K562 (cell line): ENCODE data around the gene CD300E. TPM values are rescaled to one million over a fixed set of nuclear protein-coding genes. Genes with fewer than 3 reads are reported as not detected.

ENCODE experiments used
- ATAC-seq: fragments of 200-7000 bp; cut with Tn5 transposase; 3 replicates; pipeline ENCODE4 v1.9.1; 2020; ENCODE audit warnings: moderate library complexity
- BruUV-seq: library from RNA; stranded (reverse); fragments of 400-500 nt; replicated peaks from 2 replicates; lab custom pipeline; 2021; lab: Mats Ljungman, UMichigan
- CTCF ChIA-PET: fragments of 300-600 bp; formaldehyde crosslinking; extraction: SDS; loops from one replicate; lab custom pipeline; 2021; ENCODE audit warnings: low intra/inter-chr PET ratio; lab: Yijun Ruan, JAX
- POLR2A ChIA-PET: fragments of 300-600, 350-650 bp; sonication (Branson Sonifier 250); formaldehyde crosslinking; extraction: SDS; loops from one replicate; lab custom pipeline; 2021; ENCODE audit warnings: antibody characterized with exemption, inconsistent platforms; lab: Yijun Ruan, JAX
- DNase-seq, 4 experiments: peaks; one replicate each; pipeline versions ENCODE4 v3.0.0 to v3.0.0-alpha.2; 2011 to 2018; ENCODE audit warnings: low spot score in 3 of 4, mixed read lengths in 3 of 4; ENCODE audit errors: extremely low read depth in 1 of 4
- FAIRE-seq: peaks from 2 replicates; lab custom pipeline; 2011; peaks lifted over from hg19 to GRCh38; lab: Jason Lieb, UNC
- H2AFZ ChIP-seq: 2 replicates; pipeline ENCODE4 v1.6.0; 2011; ENCODE audit warnings: low read depth, low read length, control low read depth, inconsistent platforms
- H3K27ac ChIP-seq: fragments of 200-600 bp; 3 replicates; pipeline ENCODE4 v1.8.0; 2011; ENCODE audit warnings: low read depth, mild to moderate bottlenecking, control low read depth, inconsistent platforms, low read length, moderate library complexity, mixed read lengths; ENCODE audit errors: extremely low read depth
- H3K27me3 ChIP-seq, 2 experiments: fragments of 300-600 bp in 1 of 2; 2 replicates in 1 of 2; 3 replicates in 1 of 2; pipeline versions ENCODE4 v1.6.0 to v1.8.0; 2011; ENCODE audit warnings: inconsistent platforms in 2 of 2, low read length in 2 of 2, mild to moderate bottlenecking in 1 of 2, mixed read lengths in 1 of 2, moderate library complexity in 1 of 2; ENCODE audit not compliant: control insufficient read depth in 2 of 2, insufficient read depth in 2 of 2
- H3K36me3 ChIP-seq: fragments of 300-600 bp; 3 replicates; pipeline ENCODE4 v1.8.0; 2011; ENCODE audit warnings: mild to moderate bottlenecking, low read length, inconsistent platforms; ENCODE audit not compliant: control insufficient read depth, insufficient read depth
- H3K4me1 ChIP-seq, 2 experiments: fragments of 200-600 bp in 1 of 2; replicated peaks in 1 of 2; 2 replicates in 1 of 2; 3 replicates in 1 of 2; pipeline versions ENCODE4 v1.5.1 to v1.8.0; 2011; ENCODE audit warnings: inconsistent platforms in 2 of 2, low read length in 2 of 2, mild to moderate bottlenecking in 1 of 2, mixed read lengths in 1 of 2, moderate library complexity in 1 of 2; ENCODE audit not compliant: control insufficient read depth in 2 of 2, insufficient read depth in 2 of 2
- H3K4me2 ChIP-seq: 2 replicates; pipeline ENCODE4 v1.6.1; 2011; ENCODE audit warnings: low read length, control low read depth, inconsistent platforms, mixed read lengths; ENCODE audit not compliant: insufficient read depth
- H3K4me3 ChIP-seq: fragments of 200-600 bp; sonication (generic), shearing (Covaris generic); 2 replicates; pipeline ENCODE4 v1.5.1; 2016; ENCODE audit warnings: control low read depth, inconsistent platforms
- H3K79me2 ChIP-seq: fragments of 200-600 bp; 3 replicates; pipeline ENCODE4 v1.8.0; 2011; ENCODE audit warnings: low read length, inconsistent platforms; ENCODE audit not compliant: control insufficient read depth, insufficient read depth
- H3K9ac ChIP-seq, 2 experiments: 2 replicates each; pipeline versions ENCODE4 v1.6.0 to v1.6.1; 2011; ENCODE audit warnings: low read depth in 2 of 2, low read length in 2 of 2, control low read depth in 1 of 2, inconsistent platforms in 1 of 2, mild to moderate bottlenecking in 1 of 2, mixed read lengths in 1 of 2; ENCODE audit not compliant: insufficient read depth in 1 of 2
- H3K9me1 ChIP-seq: one replicate; pipeline ENCODE4 v1.6.0; 2011; ENCODE audit warnings: inconsistent platforms, mild to moderate bottlenecking, low read length, moderate library complexity; ENCODE audit not compliant: control insufficient read depth, insufficient read depth
- H3K9me3 ChIP-seq: replicated peaks from 2 replicates; pipeline ENCODE4 v1.5.1; 2011; ENCODE audit warnings: low read depth, low read length, inconsistent platforms; ENCODE audit not compliant: control insufficient read depth, insufficient read depth
- H4K20me1 ChIP-seq: replicated peaks from 2 replicates; pipeline ENCODE4 v1.6.1; 2011; ENCODE audit warnings: low read length, inconsistent platforms, mixed read lengths; ENCODE audit not compliant: control insufficient read depth, insufficient read depth
- CHD4 ChIP-seq: fragments of 200-600 bp; sonication (generic); IDR thresholded peaks from 3 replicates; pipeline ENCODE4 v1.6.1; 2012; ENCODE audit warnings: low read depth, mild to moderate bottlenecking, mixed read lengths, low read length, inconsistent platforms; ENCODE audit not compliant: insufficient read depth, insufficient replicate concordance, poor library complexity, severe bottlenecking
- EGR1 ChIP-seq: fragments of 450-650 bp; conservative IDR thresholded peaks from 2 replicates; pipeline ENCODE4 v1.6.1; 2017; ENCODE audit warnings: mild to moderate bottlenecking
- HSF4 ChIP-seq: fragments of 250-450 bp; sonication (Bioruptor Pico); IDR thresholded peaks from 2 replicates; pipeline ENCODE4 v2.1.2; 2022; ENCODE audit warnings: mild to moderate bottlenecking, moderate library complexity, borderline replicate concordance
- NFE2L1 ChIP-seq: fragments of 450-650 bp; IDR thresholded peaks from 2 replicates; pipeline ENCODE4 v1.6.1; 2016; ENCODE audit warnings: missing genetic modification characterization, low read depth, mild to moderate bottlenecking, missing compliant biosample characterization, moderate library complexity, borderline replicate concordance
- NONO ChIP-seq, 2 experiments: fragments of 200-400 bp in 1 of 2; fragments of 450-650 bp in 1 of 2; formaldehyde crosslinking in 1 of 2; IDR thresholded peaks; 2 replicates each; pipeline ENCODE4 v1.6.1; 2017; ENCODE audit warnings: low read depth in 2 of 2, mild to moderate bottlenecking in 2 of 2, moderate library complexity in 2 of 2, low read length in 1 of 2
- NR3C1 ChIP-seq: sonication (generic); formaldehyde crosslinking; IDR thresholded peaks from 2 replicates; pipeline ENCODE4 v1.8.1; 2022; ENCODE audit warnings: missing genetic modification reagents
- POLR2AphosphoS5 ChIP-seq: IDR thresholded peaks from 2 replicates; pipeline ENCODE4 v1.6.1; 2011; ENCODE audit warnings: mild to moderate bottlenecking, low read depth, low read length, moderate library complexity; ENCODE audit not compliant: control insufficient read depth, insufficient read depth
- PPARD ChIP-seq: fragments of 250-450 bp; sonication (Bioruptor Pico); IDR thresholded peaks from 2 replicates; pipeline ENCODE4 v1.8.0; 2022; ENCODE audit warnings: inconsistent platforms, mild to moderate bottlenecking, moderate library complexity
- RBM25 ChIP-seq: fragments of 200-400 bp; formaldehyde crosslinking; IDR thresholded peaks from 2 replicates; pipeline ENCODE4 v1.6.1; 2018; ENCODE audit warnings: low read length, low read depth, moderate library complexity; ENCODE audit not compliant: severe bottlenecking
- ZNF184 ChIP-seq: sonication (generic); formaldehyde crosslinking; IDR thresholded peaks from 2 replicates; pipeline ENCODE4 v1.5.0; 2020; ENCODE audit warnings: missing genetic modification reagents
- ZNF830 ChIP-seq: fragments of 250-450 bp; sonication (Bioruptor Pico); IDR thresholded peaks from 2 replicates; pipeline ENCODE4 v1.5.0; 2021; ENCODE audit warnings: mild to moderate bottlenecking
- WGBS: fragments of 100-300 bp; shearing (Covaris generic); methylation state at CpG from one replicate; pipeline ENCODE4 v1.1.6; 2016; ENCODE audit warnings: low coverage, mixed read lengths; ENCODE audit not compliant: insufficient coverage; ENCODE audit errors: missing lambda C conversion rate; 5-methylcytosine and 5-hydroxymethylcytosine counted together
- in situ Hi-C: fragments of 300-500 bp; cut with MboI; formaldehyde crosslinking; loops from 4 replicates; pipeline ENCODE4 v1.15.0; 2018; ENCODE audit warnings: inconsistent platforms, mixed read lengths
- intact Hi-C: fragments of 100-400 bp; cut with micrococcal nuclease; formaldehyde crosslinking; loops from 2 replicates; pipeline ENCODE4 v1.14.2; 2022
- polyA plus RNA-seq, 8 experiments: library from polyadenylated mRNA; depleted of rRNA in 4 of 8; stranded (reverse) in 5 of 8; unstranded in 3 of 8; fragments of >200 nt; fragmentation: Nextera tagmentation in 2 of 8; fragmentation: Illumina TruSeq in 1 of 8; extraction: Ambion mirVana in 2 of 8; extraction: Trizol in 1 of 8; gene quantifications; 2 replicates each; pipeline versions ENCODE4 v1.2.1 to v1.2.3, GENCODE V29; 2011 to 2014; ENCODE audit warnings: inconsistent platforms in 1 of 8, missing spikeins in 1 of 8
- total RNA-seq, 7 experiments: library from RNA; depleted of rRNA in 6 of 7; stranded (reverse); fragments of >200 nt in 6 of 7; fragmentation: Illumina TruSeq in 2 of 7; extraction: Trizol in 2 of 7; gene quantifications; 2 replicates each; pipeline versions ENCODE4 v1.2.1 to v1.2.3, GENCODE V29; 2011 to 2021; ENCODE audit warnings: low replicate concordance in 1 of 7

Gene CD300E
- total and polyA plus RNA-seq, 9 of the 15 experiments (the other 6 are each of a cell fraction or from before 2014, with no cell fraction given), result not detected

DNA sequence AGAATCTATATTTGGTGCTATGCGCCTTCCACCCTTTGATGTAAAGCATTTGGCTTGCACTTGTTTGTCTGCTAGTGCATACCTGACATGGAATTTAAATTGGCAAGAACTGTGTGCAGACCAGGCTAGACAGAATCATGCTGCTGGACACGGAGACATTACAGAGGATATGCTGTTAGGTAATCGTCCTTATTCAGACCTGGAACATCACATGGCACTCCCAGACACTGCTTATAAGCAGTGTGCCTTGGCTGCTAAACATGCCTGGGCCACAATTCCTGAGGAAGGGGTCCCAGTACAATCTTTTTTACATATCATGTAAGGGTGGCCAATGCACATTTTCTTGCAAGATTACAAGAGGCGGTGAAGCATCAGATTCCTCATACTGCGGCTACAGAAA, 37.8 kb downstream of the CD300E start:
- 0% methylated on average over 5 of the region's 5 CpGs for WGBS
- FAIRE-seq (no peak), ATAC-seq (no peak), DNase-seq (no peak)
- peaks cover 5 to 33% of the 10 kb centered on the region in 2 experiments; a peak in 3 of 5 replicates for H3K27me3 ChIP-seq
- H3K27ac ChIP-seq, result no peak overlapping the region
- H3K4me3 ChIP-seq, result no peak overlapping the region
- no peak overlapping the region for H3K4me2 ChIP-seq
- no peaks in the 10 kb centered on the region; the same call in 1 of the 2 replicates for H3K9me3 ChIP-seq
- CTCF ChIA-PET, result no interaction called here
- no peak overlapping the region for H3K9ac ChIP-seq
- no peaks in the 10 kb centered on the region for H3K79me2 ChIP-seq
- no TSS peak for BruUV-seq
- no peaks in the 10 kb centered on the region for H3K4me1 ChIP-seq
- no peaks in the 10 kb centered on the region for H3K9me1 ChIP-seq
- POLR2A ChIA-PET, result no interaction called here
- TF ChIP-seq HSF4, result no peak
- no peak for TF ChIP-seq NR3C1 (CRISPR knock-in tag)
- no peak for TF ChIP-seq CHD4
- TF ChIP-seq ZNF830 (CRISPR knock-in tag), result no peak
- TF ChIP-seq NFE2L1 (tag), result no peak
- no peak for TF ChIP-seq POLR2AphosphoS5
- no peak for TF ChIP-seq NONO (IDR thresholded peaks at IDR 0.05; ENCODE audit: low read depth in 2 of 2, low read length in 1 of 2)
- no peak for TF ChIP-seq EGR1
- no peak for TF ChIP-seq RBM25
- no peak for TF ChIP-seq ZNF184 (CRISPR knock-in tag)
- TF ChIP-seq PPARD (CRISPR knock-in tag), result no peak
- intact Hi-C loops, result no loop called here
- H2AFZ ChIP-seq, result no peak overlapping the region
- no peaks in the 10 kb centered on the region for H4K20me1 ChIP-seq
- H3K36me3 ChIP-seq, result no peaks in the 10 kb centered on the region
- in situ Hi-C loops, result no loop called here
